PFSK-1 (cell line): ENCODE data around the gene RABEPK.

Source experiments
- FOXP2 ChIP-seq: optimal IDR thresholded peaks from 2 replicates; pipeline ENCODE3; 2011; ENCODE audit warnings: borderline replicate concordance, control low read depth, inconsistent platforms; ENCODE audit not compliant: insufficient read depth; ENCODE audit errors: extremely low read length, extremely low read depth
- POLR2AphosphoS5 ChIP-seq: IDR thresholded peaks from 2 replicates; pipeline ENCODE4 v1.6.1; 2012; ENCODE audit warnings: low read depth, mild to moderate bottlenecking, control low read depth, low read length, moderate library complexity
- REST ChIP-seq, 2 experiments: IDR thresholded peaks; 2 replicates each; pipeline versions ENCODE4 v1.6.1 to v1.8.0; 2011 to 2012; ENCODE audit warnings: low read depth in 2 of 2, low read length in 2 of 2, control low read depth in 1 of 2, inconsistent platforms in 1 of 2, mild to moderate bottlenecking in 1 of 2, moderate library complexity in 1 of 2; ENCODE audit not compliant: insufficient read depth in 1 of 2
- SIN3A ChIP-seq: IDR thresholded peaks from 2 replicates; pipeline ENCODE4 v1.6.1; 2012; ENCODE audit warnings: mild to moderate bottlenecking, low read length, moderate library complexity, borderline replicate concordance; ENCODE audit not compliant: insufficient read depth
- TAF1 ChIP-seq: IDR thresholded peaks from 2 replicates; pipeline ENCODE4 v1.6.1; 2012; ENCODE audit warnings: low read length, control low read depth, borderline replicate concordance; ENCODE audit not compliant: insufficient read depth

Gene RABEPK

GRCh38 chr9:125189011-125189360 lies 11.4 kb upstream of the RABEPK start:
- TF ChIP-seq REST (IDR thresholded peaks at IDR 0.05; ENCODE audit: insufficient read depth in 1 of 2, low read depth in 2 of 2, low read length in 2 of 2) = no peak
- TF ChIP-seq FOXP2 = no peak
- no peak for TF ChIP-seq SIN3A
- TF ChIP-seq POLR2AphosphoS5 = no peak
- no peak for TF ChIP-seq TAF1

GRCh38 chr9:125189361-125190289 lies 10.7 kb upstream of the RABEPK start, which contains the start of gene PPP6C:
Gene PPP6C (minus strand): TSS chr9:125189803. CDS start chr9:125189718, 85 bp downstream.
- TF ChIP-seq TAF1 = 0 out of 2 replicates have a peak, but pooled peaks have one; percentile 51
- TF ChIP-seq POLR2AphosphoS5 = peak; percentile 66
- TF ChIP-seq FOXP2 = peak; percentile 59
- peak in 1 of 2 experiments; percentile 10; a peak in 1 of 4 replicates for TF ChIP-seq REST (IDR thresholded peaks at IDR 0.05; ENCODE audit: insufficient read depth in 1 of 2, low read depth in 2 of 2, low read length in 2 of 2)
- TF ChIP-seq SIN3A = no peak

- no peak for TF ChIP-seq REST (IDR thresholded peaks at IDR 0.05; ENCODE audit: insufficient read depth in 1 of 2, low read depth in 2 of 2, low read length in 2 of 2)
- TF ChIP-seq TAF1 = no peak
- no peak for TF ChIP-seq SIN3A
- no peak for TF ChIP-seq FOXP2
- no peak for TF ChIP-seq POLR2AphosphoS5
These were observed 10.0 kb upstream of the RABEPK start for GRCh38 chr9:125190361-125190801.

GRCh38 chr9:125202846-125203618 lies 2.7 kb downstream of the RABEPK start:
- TF ChIP-seq REST (IDR thresholded peaks at IDR 0.05; ENCODE audit: insufficient read depth in 1 of 2, low read depth in 2 of 2, low read length in 2 of 2) (no peak), FOXP2 (no peak), POLR2AphosphoS5 (no peak), SIN3A (no peak), TAF1 (no peak)
